Ishikawa (cell line): ENCODE measurements around the gene NAP1L1.

Experiments used
- CEBPB ChIP-seq: IDR thresholded peaks from 2 replicates; pipeline ENCODE4 v1.6.1; 2012
- EGR1 ChIP-seq: IDR thresholded peaks from 2 replicates; pipeline ENCODE4 v1.6.1; 2012
- EP300 ChIP-seq: IDR thresholded peaks from 2 replicates; pipeline ENCODE4 v1.6.1; 2012; ENCODE audit warnings: borderline replicate concordance
- FOXM1 ChIP-seq: IDR thresholded peaks from 2 replicates; pipeline ENCODE4 v1.6.1; 2012; ENCODE audit warnings: low read depth, borderline replicate concordance
- MAX ChIP-seq: IDR thresholded peaks from 2 replicates; pipeline ENCODE4 v1.6.1; 2012
- REST ChIP-seq: IDR thresholded peaks from 2 replicates; pipeline ENCODE4 v1.6.1; 2012; ENCODE audit warnings: low read depth, mild to moderate bottlenecking
- TAF1 ChIP-seq: IDR thresholded peaks from 2 replicates; pipeline ENCODE4 v1.6.1; 2012; ENCODE audit warnings: low read depth, mild to moderate bottlenecking
- TEAD4 ChIP-seq: IDR thresholded peaks from 2 replicates; pipeline ENCODE4 v1.6.1; 2012
- USF1 ChIP-seq: IDR thresholded peaks from 2 replicates; pipeline ENCODE4 v1.6.1; 2012
- YY1 ChIP-seq: IDR thresholded peaks from 2 replicates; pipeline ENCODE4 v1.6.1; 2012; ENCODE audit warnings: low read depth
- ZBTB7A ChIP-seq: IDR thresholded peaks from 2 replicates; pipeline ENCODE4 v1.6.1; 2012; ENCODE audit warnings: low read depth

GRCh38 chr12:76002598-76003354 is 81.7 kb downstream of the NAP1L1 start:
- TF ChIP-seq MAX (no peak), ZBTB7A (no peak), USF1 (no peak), YY1 (no peak), CEBPB (no peak), EGR1 (no peak), EP300 (no peak), REST (no peak), TEAD4 (no peak), TAF1 (no peak), FOXM1 (no peak)
